ENCODE data around the gene OR2C1. TPM values are rescaled to one million over a fixed set of nuclear protein-coding genes. Genes with fewer than 3 reads are reported as not detected.

The OR2C1 gene
- total RNA-seq (under 0.01 and 0.17 TPM in 2 replicates), polyA plus RNA-seq (0.09 and 0.31 TPM in 2 replicates), polyA minus RNA-seq (ENCODE audit: low replicate concordance) (not detected in 2 replicates)
- polyA plus RNA-seq (2012): 0.12 TPM in 1 of 2 replicates, not detected in the other

GRCh38 chr16:3355589-3355988 is at the start of gene OR2C1:
OR2C1 (plus strand) TSS chr16:3355889; CDS start chr16:3355941, 52 bp downstream.
- no peaks in the 10 kb centered on the region for H3K27me3 ChIP-seq (ENCODE audit: control insufficient read depth, insufficient read depth, low read length)
- no peak within 1 kb of the TSS for H3K4me2 ChIP-seq (ENCODE audit: extremely low read depth, insufficient read depth, low read length)
- no peak within 1 kb of the TSS for H3K4me3 ChIP-seq (replicated peaks in 1 of 4; ENCODE audit: control extremely low read depth in 1 of 4, insufficient read depth in 1 of 4, low read depth in 3 of 4, low read length in 4 of 4)
- no peaks in the 10 kb centered on the region for H3K9me3 ChIP-seq (ENCODE audit: control insufficient read depth, insufficient read depth, low read depth, low read length)
- TF ChIP-seq EZH2 (IDR thresholded peaks at IDR 0.05; ENCODE audit: low read length, missing control alignments) (no peak), CTCF (conservative IDR thresholded peaks at IDR 0.05 in 1 of 2, IDR thresholded peaks at IDR 0.05 in 1 of 2; ENCODE audit: low read depth in 1 of 2, low read length in 2 of 2) (no peak)
- H3K36me3 ChIP-seq (ENCODE audit: control insufficient read depth, insufficient read depth, low read length): no peaks in the 10 kb centered on the region
- no peaks in the 10 kb centered on the region for H3K4me1 ChIP-seq (ENCODE audit: control insufficient read depth, extremely low read depth, insufficient read depth, low read length)
- no peak within 1 kb of the TSS for H3K9ac ChIP-seq (ENCODE audit: insufficient read depth, low read length)
- no peak within 1 kb of the TSS for H3K27ac ChIP-seq (ENCODE audit: insufficient read depth, low read length)
- no peak for DNase-seq (ENCODE audit: low read depth in 2 of 2)
- no peaks in the 10 kb centered on the region for H4K20me1 ChIP-seq (ENCODE audit: control insufficient read depth, extremely low read depth, insufficient read depth, low read length)
- H3K79me2 ChIP-seq (ENCODE audit: control insufficient read depth, insufficient read depth, low read length): no peaks in the 10 kb centered on the region
- H2AFZ ChIP-seq (ENCODE audit: low read length): no peak within 1 kb of the TSS

GRCh38 chr16:3306078-3306477 is 49.6 kb upstream of the OR2C1 start:
- H3K79me2 ChIP-seq (ENCODE audit: control insufficient read depth, insufficient read depth, low read length): no peaks in the 10 kb centered on the region
- peak overlapping the region; percentile 91 for H3K27ac ChIP-seq (ENCODE audit: insufficient read depth, low read length)
- no peaks in the 10 kb centered on the region for H4K20me1 ChIP-seq (ENCODE audit: control insufficient read depth, extremely low read depth, insufficient read depth, low read length)
- no peak overlapping the region for H2AFZ ChIP-seq (ENCODE audit: low read length)
- peaks cover 2% of the 10 kb centered on the region for H3K36me3 ChIP-seq (ENCODE audit: control insufficient read depth, insufficient read depth, low read length)
- H3K4me2 ChIP-seq (ENCODE audit: extremely low read depth, insufficient read depth, low read length): peak overlapping the region; percentile 94
- no peaks in the 10 kb centered on the region for H3K27me3 ChIP-seq (ENCODE audit: control insufficient read depth, insufficient read depth, low read length)
- H3K9me3 ChIP-seq (ENCODE audit: control insufficient read depth, insufficient read depth, low read depth, low read length): peaks cover 2% of the 10 kb centered on the region
- DNase-seq (ENCODE audit: low read depth in 2 of 2): no peak
- peak overlapping the region; percentile 93 for H3K9ac ChIP-seq (ENCODE audit: insufficient read depth, low read length)
- TF ChIP-seq CTCF (conservative IDR thresholded peaks at IDR 0.05 in 1 of 2, IDR thresholded peaks at IDR 0.05 in 1 of 2; ENCODE audit: low read depth in 1 of 2, low read length in 2 of 2): no peak
- no peak for TF ChIP-seq EZH2 (IDR thresholded peaks at IDR 0.05; ENCODE audit: low read length, missing control alignments)
- peak overlapping the region; percentile 70 to 86 (median 79) for H3K4me3 ChIP-seq (replicated peaks in 1 of 4; ENCODE audit: control extremely low read depth in 1 of 4, insufficient read depth in 1 of 4, low read depth in 3 of 4, low read length in 4 of 4)
- peaks cover 2% of the 10 kb centered on the region for H3K4me1 ChIP-seq (ENCODE audit: control insufficient read depth, extremely low read depth, insufficient read depth, low read length)

GRCh38 chr16:3311496-3311895 is 44.2 kb upstream of the OR2C1 start:
- no peak overlapping the region for H3K4me3 ChIP-seq (replicated peaks in 1 of 4; ENCODE audit: control extremely low read depth in 1 of 4, insufficient read depth in 1 of 4, low read depth in 3 of 4, low read length in 4 of 4)
- no peaks in the 10 kb centered on the region for H3K4me1 ChIP-seq (ENCODE audit: control insufficient read depth, extremely low read depth, insufficient read depth, low read length)
- no peak overlapping the region for H3K27ac ChIP-seq (ENCODE audit: insufficient read depth, low read length)
- no peak overlapping the region for H2AFZ ChIP-seq (ENCODE audit: low read length)
- no peaks in the 10 kb centered on the region for H3K27me3 ChIP-seq (ENCODE audit: control insufficient read depth, insufficient read depth, low read length)
- no peaks in the 10 kb centered on the region for H4K20me1 ChIP-seq (ENCODE audit: control insufficient read depth, extremely low read depth, insufficient read depth, low read length)
- peaks cover 6% of the 10 kb centered on the region for H3K36me3 ChIP-seq (ENCODE audit: control insufficient read depth, insufficient read depth, low read length)
- H3K4me2 ChIP-seq (ENCODE audit: extremely low read depth, insufficient read depth, low read length): no peak overlapping the region
- DNase-seq (ENCODE audit: low read depth in 2 of 2): no peak
- TF ChIP-seq EZH2 (IDR thresholded peaks at IDR 0.05; ENCODE audit: low read length, missing control alignments) (no peak), CTCF (conservative IDR thresholded peaks at IDR 0.05 in 1 of 2, IDR thresholded peaks at IDR 0.05 in 1 of 2; ENCODE audit: low read depth in 1 of 2, low read length in 2 of 2) (no peak)
- no peaks in the 10 kb centered on the region for H3K79me2 ChIP-seq (ENCODE audit: control insufficient read depth, insufficient read depth, low read length)
- peaks cover 4% of the 10 kb centered on the region for H3K9me3 ChIP-seq (ENCODE audit: control insufficient read depth, insufficient read depth, low read depth, low read length)
- no peak overlapping the region for H3K9ac ChIP-seq (ENCODE audit: insufficient read depth, low read length)

All from fibroblast of lung (primary cell).